Left ventricle myocardium inferior (tissue), 1 donor: ENCODE data around the gene SPRTN. TPM values are rescaled to one million over a fixed set of nuclear protein-coding genes. Genes with fewer than 3 reads are reported as not detected.

Experiments used
- DNase-seq: peaks from one replicate; pipeline ENCODE4 v3.0.0-alpha.2; 2020
- H3K27ac ChIP-seq: fragments of 200-600 bp; replicated peaks from 2 replicates; pipeline ENCODE4 v1.8.0; 2021
- H3K27me3 ChIP-seq: fragments of 200-600 bp; 2 replicates; pipeline ENCODE4 v1.8.0; 2021; ENCODE audit warnings: low read depth
- H3K36me3 ChIP-seq: fragments of 200-600 bp; 2 replicates; pipeline ENCODE4 v1.8.0; 2021
- H3K4me1 ChIP-seq: fragments of 200-600 bp; 2 replicates; pipeline ENCODE4 v1.8.0; 2021
- H3K4me3 ChIP-seq: fragments of 200-600 bp; 2 replicates; pipeline ENCODE4 v1.8.0; 2021; ENCODE audit warnings: mild to moderate bottlenecking, moderate library complexity
- H3K9me3 ChIP-seq: fragments of 200-600 bp; replicated peaks from 2 replicates; pipeline ENCODE4 v1.8.0; 2021
- intact Hi-C: fragments of 100-400 bp; cut with micrococcal nuclease; formaldehyde crosslinking; loops from one replicate; pipeline ENCODE4 v1.11.0; 2022
- total RNA-seq: library from RNA; stranded (reverse); fragmentation: NEBNext Ultra II Directional; extraction: Animal tissue kit (Norgen Biotek cat#: 25700); gene quantifications from one replicate; pipeline ENCODE4 v1.2.1, GENCODE V29; 2021
- TF ChIP-seq, protein P1 (sequence below): fragments of 200-600 bp; IDR thresholded peaks from 2 replicates; pipeline ENCODE4 v1.8.0; 2021; ENCODE audit warnings: antibody characterized with exemption, mild to moderate bottlenecking, borderline replicate concordance
- donor health status: DM: no; HTN: yes; CAD: no; lungs with severe emphysema.

Gene SPRTN
- total RNA-seq, 1 donor from 2014 or later: 7.4 TPM

DNA sequence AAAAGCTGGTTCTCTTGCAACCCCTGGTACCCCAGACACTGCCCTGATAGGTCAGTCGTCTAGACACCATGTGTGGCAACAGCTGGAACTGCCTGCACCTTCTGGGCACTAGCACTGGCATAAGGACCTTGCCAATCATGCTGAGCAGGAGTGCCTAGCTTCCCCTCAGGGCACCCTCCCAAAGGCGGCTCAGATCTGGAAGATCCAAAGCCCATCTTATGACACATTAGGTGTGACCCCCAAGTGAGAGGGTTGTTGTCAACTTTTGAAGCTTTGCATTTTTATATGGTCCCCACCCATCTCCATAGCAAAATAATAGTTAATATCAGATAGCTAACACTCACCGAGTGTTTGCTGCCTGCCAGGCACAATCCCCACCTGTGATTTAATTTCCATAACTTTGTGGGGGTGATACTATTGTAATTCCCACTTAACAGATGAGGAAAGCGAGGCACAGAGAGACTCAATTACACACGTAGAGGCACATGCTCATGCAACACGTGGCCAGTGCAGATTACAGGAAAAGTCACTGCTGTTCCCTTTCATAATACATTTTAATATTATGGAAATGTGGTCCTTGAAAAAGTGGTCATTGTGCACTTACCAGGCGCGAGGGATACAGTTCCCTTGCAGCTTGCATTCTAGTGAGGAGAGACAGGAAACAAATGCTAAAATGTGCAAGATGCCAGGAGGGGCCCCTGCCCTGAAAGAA is 26.2 kb upstream of the SPRTN start:
- no peak for DNase-seq
- intact Hi-C loops: no loop called here
- Histone ChIP-seq H3K27ac (no peak overlapping the region), H3K4me3 (no peak overlapping the region), H3K27me3 (no peaks in the 10 kb centered on the region), H3K4me1 (no peaks in the 10 kb centered on the region), H3K9me3 (no peaks in the 10 kb centered on the region), H3K36me3 (no peaks in the 10 kb centered on the region)
- TF ChIP-seq, protein P1, sequence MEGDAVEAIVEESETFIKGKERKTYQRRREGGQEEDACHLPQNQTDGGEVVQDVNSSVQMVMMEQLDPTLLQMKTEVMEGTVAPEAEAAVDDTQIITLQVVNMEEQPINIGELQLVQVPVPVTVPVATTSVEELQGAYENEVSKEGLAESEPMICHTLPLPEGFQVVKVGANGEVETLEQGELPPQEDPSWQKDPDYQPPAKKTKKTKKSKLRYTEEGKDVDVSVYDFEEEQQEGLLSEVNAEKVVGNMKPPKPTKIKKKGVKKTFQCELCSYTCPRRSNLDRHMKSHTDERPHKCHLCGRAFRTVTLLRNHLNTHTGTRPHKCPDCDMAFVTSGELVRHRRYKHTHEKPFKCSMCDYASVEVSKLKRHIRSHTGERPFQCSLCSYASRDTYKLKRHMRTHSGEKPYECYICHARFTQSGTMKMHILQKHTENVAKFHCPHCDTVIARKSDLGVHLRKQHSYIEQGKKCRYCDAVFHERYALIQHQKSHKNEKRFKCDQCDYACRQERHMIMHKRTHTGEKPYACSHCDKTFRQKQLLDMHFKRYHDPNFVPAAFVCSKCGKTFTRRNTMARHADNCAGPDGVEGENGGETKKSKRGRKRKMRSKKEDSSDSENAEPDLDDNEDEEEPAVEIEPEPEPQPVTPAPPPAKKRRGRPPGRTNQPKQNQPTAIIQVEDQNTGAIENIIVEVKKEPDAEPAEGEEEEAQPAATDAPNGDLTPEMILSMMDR: no peak

DNA sequence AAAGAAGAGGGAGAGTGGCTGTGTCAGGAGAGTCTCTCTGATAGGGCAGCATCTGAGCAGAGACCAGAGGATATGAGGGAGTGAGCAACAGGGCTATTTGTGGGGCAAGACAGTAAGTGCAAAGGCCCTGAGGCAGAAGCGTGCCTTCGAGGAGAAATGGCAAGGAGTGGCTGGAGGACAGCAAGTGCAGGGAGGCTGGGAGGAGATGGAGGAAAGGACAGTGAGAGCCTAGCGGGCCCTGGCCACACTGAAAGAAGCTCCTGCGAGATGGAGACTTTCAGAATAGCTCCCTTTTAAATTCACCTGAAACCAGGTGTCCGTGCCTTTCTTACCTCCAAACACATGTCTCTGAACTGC is 25.7 kb upstream of the SPRTN start:
- H3K27me3 ChIP-seq: peaks cover 4% of the 10 kb centered on the region
- TF ChIP-seq, protein P1: no peak
- intact Hi-C loops: no loop called here
- H3K4me3 ChIP-seq: no peak overlapping the region
- H3K36me3 ChIP-seq: no peaks in the 10 kb centered on the region
- DNase-seq: no peak
- H3K9me3 ChIP-seq: no peaks in the 10 kb centered on the region
- no peaks in the 10 kb centered on the region for H3K4me1 ChIP-seq
- H3K27ac ChIP-seq: no peak overlapping the region

DNA sequence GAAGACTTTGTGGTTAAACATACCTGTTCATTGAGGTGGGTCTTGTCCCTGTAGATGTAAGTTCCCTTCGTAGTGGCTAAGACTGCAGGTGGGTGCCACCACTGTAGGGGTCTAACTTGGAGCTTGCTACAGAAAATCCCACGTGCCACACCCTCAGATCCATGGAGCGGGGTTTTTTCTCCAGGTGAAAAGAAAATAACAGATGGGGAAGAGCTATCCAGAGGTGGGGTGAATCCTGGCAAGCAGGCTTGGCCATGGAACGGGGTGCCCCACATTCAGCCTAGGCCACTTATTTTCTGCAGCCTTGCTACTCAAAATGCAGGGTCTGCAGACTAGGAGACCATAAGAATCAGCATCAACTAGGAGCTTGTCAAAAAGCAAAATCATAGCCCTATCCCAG is 24.4 kb upstream of the SPRTN start:
- H3K9me3 ChIP-seq: no peaks in the 10 kb centered on the region
- intact Hi-C loops: no loop called here
- H3K4me1 ChIP-seq: no peaks in the 10 kb centered on the region
- TF ChIP-seq, protein P1: no peak
- DNase-seq: no peak
- H3K4me3 ChIP-seq: no peak overlapping the region
- no peaks in the 10 kb centered on the region for H3K36me3 ChIP-seq
- H3K27ac ChIP-seq: no peak overlapping the region
- H3K27me3 ChIP-seq: peaks cover 5% of the 10 kb centered on the region

DNA sequence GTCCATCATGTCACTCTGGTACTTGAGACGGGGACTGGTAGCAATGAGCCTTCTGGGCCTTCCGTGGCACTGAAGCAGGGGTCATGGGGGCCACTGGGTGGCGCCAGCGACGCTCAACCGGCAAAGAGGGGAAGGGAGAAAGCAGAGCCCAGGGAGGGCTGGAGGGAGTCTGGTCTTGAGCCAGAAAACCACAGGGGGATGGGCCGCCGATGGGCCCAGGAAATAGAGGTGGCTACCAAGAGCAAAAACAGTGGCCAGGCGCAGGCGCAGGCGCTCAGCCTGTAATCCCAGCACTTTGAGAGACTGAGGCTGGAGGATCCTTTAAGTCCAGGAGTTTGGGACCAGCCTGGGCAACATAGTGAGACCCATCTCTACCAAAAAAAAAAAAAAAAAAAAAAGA is 22.2 kb upstream of the SPRTN start:
- TF ChIP-seq, protein P1: peak; percentile 67
- Histone ChIP-seq H3K4me1 (no peaks in the 10 kb centered on the region), H3K9me3 (no peaks in the 10 kb centered on the region), H3K27ac (no peak overlapping the region), H3K36me3 (no peaks in the 10 kb centered on the region), H3K4me3 (no peak overlapping the region), H3K27me3 (peaks cover 5% of the 10 kb centered on the region)
- peak; percentile 24 for DNase-seq
- intact Hi-C loops: no loop called here

DNA sequence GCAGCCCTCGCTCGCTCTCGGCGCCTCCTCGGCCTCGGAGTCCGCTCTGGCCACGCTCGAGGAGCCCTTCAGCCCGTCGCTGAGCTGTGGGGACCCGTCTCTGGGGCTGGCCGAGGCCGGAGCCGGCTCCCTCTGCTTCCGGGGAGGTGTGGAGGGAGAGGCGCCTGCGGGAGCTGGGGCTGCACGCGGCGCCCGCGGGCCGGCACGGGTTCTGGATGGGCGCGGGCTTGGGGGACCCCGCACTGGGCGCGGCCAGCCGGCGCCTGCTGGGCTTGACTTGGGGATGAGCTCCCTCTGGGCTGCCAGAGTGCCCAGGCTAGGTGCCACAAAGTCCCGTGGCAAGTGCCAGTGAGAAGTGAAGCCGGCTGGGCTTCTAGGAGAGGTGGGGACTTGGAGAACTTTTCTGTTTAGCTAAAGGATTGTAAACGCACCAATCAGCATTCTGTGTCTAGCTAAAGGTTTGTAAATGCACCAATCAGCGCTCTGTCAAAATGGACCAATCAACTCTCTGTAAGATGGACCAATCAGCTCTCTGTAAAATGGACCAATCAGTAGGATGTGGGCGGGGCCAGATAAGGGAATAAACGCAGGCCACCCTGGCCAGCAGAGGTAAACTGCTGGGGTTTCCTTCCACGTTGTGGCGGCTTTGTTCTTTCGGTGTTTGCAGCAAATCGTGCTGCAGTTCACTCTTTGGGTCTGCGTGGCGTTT is 20.6 kb upstream of the SPRTN start:
- no peak overlapping the region for H3K4me3 ChIP-seq
- intact Hi-C loops: no loop called here
- TF ChIP-seq, protein P1: no peak
- no peak for DNase-seq
- no peaks in the 10 kb centered on the region for H3K9me3 ChIP-seq
- H3K27me3 ChIP-seq: peaks cover 5% of the 10 kb centered on the region
- H3K36me3 ChIP-seq: no peaks in the 10 kb centered on the region
- H3K4me1 ChIP-seq: no peaks in the 10 kb centered on the region
- H3K27ac ChIP-seq: no peak overlapping the region
